NT2/D1 (cell line): ENCODE measurements around the gene VBP1.

Experiments used
- YY1 ChIP-seq: IDR thresholded peaks from 2 replicates; pipeline ENCODE4 v1.6.1; 2011; ENCODE audit not compliant: insufficient read length, insufficient read depth
- ZNF274 ChIP-seq: IDR thresholded peaks from 2 replicates; pipeline ENCODE4 v1.6.1; 2011; ENCODE audit warnings: mild to moderate bottlenecking, low read depth, low read length

DNA sequence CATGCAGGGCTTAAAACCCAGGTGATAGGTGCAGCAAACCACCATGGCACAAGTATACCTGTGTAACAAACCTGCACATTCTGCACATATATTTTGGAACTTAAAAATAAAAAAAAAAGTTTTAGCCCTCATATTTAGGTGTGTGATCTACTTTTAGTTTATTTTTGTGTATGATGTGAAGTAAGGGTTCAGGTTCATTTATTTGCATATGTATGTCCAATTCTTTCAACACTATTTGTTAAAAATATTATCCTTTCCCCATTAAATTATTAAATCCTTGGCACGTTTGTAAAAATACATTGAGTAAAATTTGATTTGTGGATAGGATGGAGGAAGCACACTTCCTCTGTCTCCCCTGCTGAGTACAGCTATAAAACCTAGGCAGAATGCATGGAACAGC is 35.1 kb downstream of the VBP1 start:
- TF ChIP-seq ZNF274 = no peak
- TF ChIP-seq YY1 = no peak
